HL-60 (cell line): ENCODE results near the gene CALM3.

Source experiments
- DNase-seq, 2 experiments: peaks; one replicate each; pipeline ENCODE4 v3.0.0-alpha.2; 2010 to 2020; ENCODE audit warnings: low read depth in 1 of 2, low spot score in 1 of 2
- H3K27ac ChIP-seq: fragments of 250-450 bp; sonication (Bioruptor Pico); replicated peaks from 2 replicates; pipeline ENCODE4 v1.5.1; 2020; ENCODE audit warnings: mild to moderate bottlenecking, moderate library complexity
- H3K27me3 ChIP-seq: fragments of 250-450 bp; sonication (Bioruptor Pico); 2 replicates; pipeline ENCODE4 v1.5.1; 2021; ENCODE audit warnings: mild to moderate bottlenecking, moderate library complexity; ENCODE audit not compliant: insufficient read depth, poor library complexity, severe bottlenecking
- H3K4me3 ChIP-seq: replicated peaks from 2 replicates; pipeline ENCODE4 v1.5.1; 2011; ENCODE audit warnings: mild to moderate bottlenecking, control low read depth, low read length; ENCODE audit not compliant: insufficient read depth
- CTCF ChIP-seq: IDR thresholded peaks from one replicate; pipeline ENCODE4 v1.5.1; 2011; ENCODE audit warnings: low read length, control low read depth, inconsistent platforms; ENCODE audit not compliant: insufficient read depth
- GABPA ChIP-seq: IDR thresholded peaks from 2 replicates; pipeline ENCODE4 v1.6.1; 2012; ENCODE audit warnings: low read depth
- POLR2AphosphoS5 ChIP-seq: IDR thresholded peaks from 2 replicates; pipeline ENCODE4 v1.6.1; 2012; ENCODE audit warnings: low read depth
- REST ChIP-seq: IDR thresholded peaks from 2 replicates; pipeline ENCODE4 v1.6.1; 2012; ENCODE audit warnings: low read depth; ENCODE audit not compliant: insufficient replicate concordance
- SPI1 ChIP-seq: IDR thresholded peaks from 2 replicates; pipeline ENCODE4 v1.6.1; 2012; ENCODE audit warnings: low read depth, mild to moderate bottlenecking, borderline replicate concordance
- long read RNA-seq: library from polyadenylated mRNA; unstranded; transcript quantifications from one replicate; pipeline ENCODE4 v2.0.0, GENCODE V29; 2020

CALM3 gene
- long read RNA-seq, transcript CALM3-201 (6 exons, 2,289 nt): major isoform, 115 of 125 reads
- long read RNA-seq, partial matches to known transcripts: 3 of 125 reads
- long read RNA-seq, other reads (novel, unspliced or antisense): 3 of 125 reads

DNA sequence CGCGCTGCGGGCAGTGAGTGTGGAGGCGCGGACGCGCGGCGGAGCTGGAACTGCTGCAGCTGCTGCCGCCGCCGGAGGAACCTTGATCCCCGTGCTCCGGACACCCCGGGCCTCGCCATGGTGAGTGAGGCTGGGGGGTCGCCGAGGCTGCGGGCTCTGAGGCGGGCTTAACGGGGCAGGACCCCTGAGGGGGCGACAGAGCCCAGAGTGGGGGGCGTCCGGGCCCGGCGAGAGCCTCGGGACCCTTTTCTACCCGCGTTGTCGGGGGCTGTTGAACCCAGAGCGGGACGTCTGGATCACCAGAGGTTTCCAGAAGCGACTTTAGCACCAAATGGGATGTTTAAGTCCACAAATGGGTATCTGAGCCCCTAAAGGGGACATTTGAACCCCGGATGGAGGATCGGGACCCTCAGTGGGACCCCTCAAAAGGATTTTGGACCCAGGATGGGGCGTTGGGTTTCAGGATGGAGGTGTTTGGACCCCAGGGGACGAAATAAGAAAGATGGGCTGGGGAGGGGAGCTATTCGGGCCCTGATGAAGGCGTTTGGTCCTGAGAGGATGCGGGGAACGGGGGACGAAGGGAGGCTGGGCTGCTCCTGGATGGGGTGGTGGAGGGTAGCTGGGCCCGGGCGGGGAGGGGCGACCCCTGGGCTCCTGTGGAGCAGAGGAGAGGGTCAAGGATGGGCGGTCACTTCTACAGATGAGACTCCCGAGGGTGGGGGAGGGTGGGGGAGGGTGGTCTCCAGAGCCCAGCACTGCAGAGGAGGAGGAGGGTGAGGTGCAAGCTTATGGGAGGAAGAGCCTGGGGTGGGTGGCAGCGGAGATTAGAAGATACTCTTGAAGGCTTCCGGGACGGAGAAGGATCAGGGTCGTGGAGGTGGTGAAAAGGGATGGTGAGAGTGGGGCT, at the start of gene CALM3:
Gene CALM3 (plus strand): TSS at position 13 of the 907 bp plus-strand sequence. CDS start 105 bp downstream, at position 118.
- Histone ChIP-seq H3K4me3 (peak within 1 kb of the TSS; percentile 93), H3K27me3 (no peaks in the 10 kb centered on the region), H3K27ac (peak within 1 kb of the TSS; percentile 100)
- no peak for DNase-seq
- TF ChIP-seq REST: no peak
- no peak for TF ChIP-seq CTCF
- no peak for TF ChIP-seq POLR2AphosphoS5
- TF ChIP-seq SPI1: no peak
- TF ChIP-seq GABPA: no peak

GRCh38 chr19:46552891-46553290, 48.2 kb upstream of the CALM3 start:
- DNase-seq: no peak
- no peaks in the 10 kb centered on the region for H3K27me3 ChIP-seq
- no peak overlapping the region for H3K27ac ChIP-seq
- no peak overlapping the region for H3K4me3 ChIP-seq
- TF ChIP-seq SPI1: no peak
- no peak for TF ChIP-seq GABPA
- TF ChIP-seq REST: no peak
- no peak for TF ChIP-seq CTCF
- TF ChIP-seq POLR2AphosphoS5: no peak

DNA sequence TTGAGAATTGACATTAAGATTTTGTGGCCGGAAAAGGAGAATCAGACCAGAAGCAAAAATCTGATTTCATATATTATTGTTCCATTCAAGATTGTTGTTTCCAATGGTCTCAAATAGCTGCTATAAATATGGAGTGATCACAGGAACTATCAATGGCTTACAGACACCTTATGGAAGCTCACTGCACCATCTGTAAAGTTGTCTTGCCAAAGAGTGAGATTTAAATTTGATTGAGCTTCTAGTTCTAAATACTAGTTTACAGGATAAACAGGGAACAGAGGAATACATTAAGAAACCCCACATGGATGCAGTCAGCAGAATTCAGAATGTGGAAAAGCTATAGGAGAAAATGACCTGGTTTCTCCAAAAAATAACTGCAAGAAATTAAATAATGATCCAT, 47.0 kb upstream of the CALM3 start:
- DNase-seq: no peak
- Histone ChIP-seq H3K27me3 (no peaks in the 10 kb centered on the region), H3K4me3 (no peak overlapping the region), H3K27ac (no peak overlapping the region)
- TF ChIP-seq POLR2AphosphoS5 (no peak), GABPA (no peak), REST (no peak), SPI1 (no peak), CTCF (no peak)
